HG03060 (cell line): Measurements from ENCODE around the gene CEACAM7.
"Not testable (repeated sequence)": the region's sequence is repeated elsewhere in the genome, so short reads cannot be mapped to it uniquely, and the experiment has no call there.

ENCODE experiments used
- ATAC-seq: cut with Tn5 transposase; IDR thresholded peaks from one replicate; pipeline ENCODE4 v1.9.1; 2021; ENCODE audit warnings: low read depth, moderate number of reproducible peaks; ENCODE audit not compliant: unreplicated experiment

Gene CEACAM7

GRCh38 chr19:41657157-41657556 is 30.9 kb downstream of the CEACAM7 start:
- no peak for ATAC-seq

GRCh38 chr19:41656756-41657155 is 31.3 kb downstream of the CEACAM7 start:
- not testable (repeated sequence) for ATAC-seq

GRCh38 chr19:41652250-41652649 is 35.8 kb downstream of the CEACAM7 start:
- ATAC-seq: no peak

GRCh38 chr19:41649827-41650226 is 38.2 kb downstream of the CEACAM7 start:
- no peak for ATAC-seq

GRCh38 chr19:41646589-41647204 is 41.4 kb downstream of the CEACAM7 start:
- no peak for ATAC-seq

- ATAC-seq: no peak
Observed at GRCh38 chr19:41641879-41642485, 46.1 kb downstream of the CEACAM7 start.

DNA sequence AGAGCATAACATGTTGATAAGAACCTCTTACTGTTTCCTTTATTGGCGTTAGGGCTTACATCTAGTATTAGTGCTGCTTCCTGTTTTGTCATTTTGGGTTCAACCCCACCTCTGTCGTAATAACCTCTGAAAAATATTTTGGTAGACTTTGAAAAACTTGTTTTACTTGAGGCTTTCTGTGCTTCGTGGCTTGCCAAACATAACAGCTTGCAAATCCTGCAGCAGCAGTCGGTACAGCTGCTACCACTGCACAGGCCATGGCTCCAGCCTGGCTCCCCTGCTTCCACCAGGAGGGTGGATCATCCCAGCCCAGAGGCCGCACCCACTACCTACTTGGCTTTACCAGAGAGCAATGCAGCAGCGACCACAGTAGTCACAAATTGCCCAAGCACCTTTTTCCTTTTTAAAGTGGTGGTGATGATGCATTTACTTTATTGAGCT is 49.4 kb downstream of the CEACAM7 start:
- no peak for ATAC-seq

DNA sequence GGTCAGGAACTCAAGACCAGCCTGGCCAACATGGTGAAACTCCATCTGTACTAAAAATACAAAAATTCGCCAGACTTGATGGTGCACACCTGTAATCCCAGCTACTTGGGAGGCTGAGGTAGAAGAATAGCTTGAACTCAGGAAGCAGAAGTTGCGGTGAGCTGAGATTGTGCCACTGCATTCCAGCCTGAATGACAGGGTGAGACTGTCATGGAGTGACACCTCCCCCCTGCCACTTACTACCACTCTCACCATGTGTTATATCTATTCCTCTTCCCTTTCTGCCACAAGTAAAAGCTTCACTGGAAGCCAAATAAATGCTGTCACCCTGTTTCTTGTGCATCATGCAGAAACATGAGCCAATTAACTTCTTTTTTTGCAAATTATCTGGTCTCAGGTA is 50.6 kb downstream of the CEACAM7 start:
- ATAC-seq: no peak

GRCh38 chr19:41627966-41628675 is 59.9 kb downstream of the CEACAM7 start:
- ATAC-seq: no peak

DNA sequence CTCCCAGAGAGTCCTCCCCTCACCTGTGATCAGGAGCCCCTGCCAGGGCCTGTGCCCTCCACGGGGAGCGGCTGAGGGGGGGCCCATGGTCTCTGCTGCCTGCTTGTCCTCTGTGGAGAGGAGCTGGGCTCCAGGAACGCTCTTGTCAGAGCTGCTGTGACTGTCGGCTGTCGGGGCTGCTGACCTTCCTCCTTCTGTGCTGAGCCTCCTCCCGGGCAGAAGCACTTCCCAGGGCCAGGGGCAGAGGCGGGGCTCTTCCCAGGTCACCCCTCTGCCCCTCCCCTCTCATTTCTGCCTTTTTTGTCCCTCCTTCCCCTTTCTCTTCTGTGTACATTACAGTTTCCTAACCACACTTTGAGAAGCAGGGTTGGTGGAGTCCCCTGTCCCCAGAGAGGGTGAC is 61.2 kb downstream of the CEACAM7 start, which contains the start of gene CEACAM4:
TSS of gene CEACAM4 (minus strand) at position 198 of the 400 bp plus-strand sequence. CDS start at position 87, 111 bp downstream.
- no peak for ATAC-seq

DNA sequence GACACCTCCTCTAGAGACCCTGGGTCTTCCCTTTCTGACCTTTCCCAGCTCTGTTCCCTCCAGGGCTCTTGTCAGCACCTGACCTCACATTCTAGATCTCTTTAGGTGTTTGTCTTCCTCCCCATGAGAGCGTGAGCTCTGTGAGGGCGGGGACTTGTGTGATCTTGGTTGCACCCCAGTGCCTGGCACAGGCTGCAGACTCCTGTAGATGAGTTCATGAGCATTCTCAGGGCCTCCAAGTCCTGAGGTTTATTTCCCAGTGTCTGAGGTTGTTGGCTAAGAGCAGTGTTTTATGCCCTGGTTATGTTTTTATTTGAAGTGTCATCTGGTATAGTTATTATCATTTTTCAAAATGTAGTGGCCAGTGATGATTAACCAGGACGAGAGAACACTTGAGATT is 61.8 kb downstream of the CEACAM7 start:
- no peak for ATAC-seq

DNA sequence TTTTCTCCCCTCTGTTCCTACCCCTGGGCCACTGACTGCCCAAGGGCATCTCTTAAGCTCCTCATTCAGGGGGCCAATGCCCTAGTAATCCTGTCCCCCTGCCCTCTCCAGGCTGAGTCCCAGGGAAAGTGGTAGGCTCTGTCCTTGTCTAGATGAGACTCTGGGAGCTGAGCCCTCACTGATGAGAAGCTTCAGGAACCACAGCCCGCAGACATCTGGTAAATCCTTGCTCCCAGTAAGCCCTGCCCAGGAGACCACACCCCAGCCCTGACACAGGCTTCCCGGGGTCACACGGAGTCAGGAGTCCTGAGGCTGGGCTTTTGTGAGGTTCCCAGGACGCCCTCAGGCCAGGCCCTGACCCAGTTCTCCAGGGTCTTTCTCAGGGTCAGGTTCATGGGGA is 63.1 kb downstream of the CEACAM7 start:
- ATAC-seq: no peak

DNA sequence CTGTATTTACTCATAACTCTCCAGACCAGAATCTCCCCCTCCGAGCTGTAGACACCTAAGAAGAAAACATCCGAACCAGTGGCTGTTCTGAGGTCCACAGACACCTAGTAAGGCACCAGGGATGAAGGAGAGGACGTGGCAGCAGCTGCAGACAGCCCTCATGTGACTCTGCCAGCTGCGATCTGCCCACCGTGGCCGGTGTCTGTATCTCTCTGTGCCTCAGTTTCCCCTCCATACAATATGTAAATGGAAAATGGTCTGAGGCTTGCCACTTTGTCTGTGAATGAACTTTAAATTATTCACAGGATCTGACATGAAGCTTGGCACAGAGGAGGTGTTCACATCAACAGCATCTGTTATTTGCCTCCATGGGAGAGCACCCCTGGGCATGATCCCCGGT is 63.6 kb downstream of the CEACAM7 start:
- ATAC-seq: no peak

DNA sequence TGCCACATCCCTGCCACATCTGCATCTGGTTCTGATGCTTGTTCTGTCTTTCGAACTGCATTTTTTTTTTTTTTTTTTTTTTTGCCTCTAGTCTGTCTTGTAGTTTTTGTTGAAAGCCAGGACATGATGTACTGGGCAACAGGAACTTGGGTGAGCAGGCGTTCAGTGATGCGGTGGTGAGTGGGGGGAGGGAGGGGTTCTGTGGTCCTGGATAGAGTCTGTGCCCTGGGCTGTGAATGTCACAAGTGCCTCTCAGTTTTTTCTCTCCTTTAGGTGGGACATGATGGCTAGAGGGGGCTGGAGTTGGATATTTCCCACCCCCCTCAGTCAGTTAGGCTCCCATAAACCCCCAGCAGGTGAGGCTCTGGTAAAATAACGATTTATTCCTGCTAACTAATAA is 64.7 kb downstream of the CEACAM7 start:
- no peak for ATAC-seq
